Measurements from ENCODE around the gene NPSR1. TPM values are rescaled to one million over a fixed set of nuclear protein-coding genes. Genes with fewer than 3 reads are reported as not detected.
A peak's percentile ranks its signal among the peaks of the same experiment; 100 is the strongest.
"Not testable (repeated sequence)": the region's sequence is repeated elsewhere in the genome, so short reads cannot be mapped to it uniquely, and the experiment has no call there.

Gene NPSR1
- total RNA-seq, 1 experiment from 2014 or later = not detected

DNA sequence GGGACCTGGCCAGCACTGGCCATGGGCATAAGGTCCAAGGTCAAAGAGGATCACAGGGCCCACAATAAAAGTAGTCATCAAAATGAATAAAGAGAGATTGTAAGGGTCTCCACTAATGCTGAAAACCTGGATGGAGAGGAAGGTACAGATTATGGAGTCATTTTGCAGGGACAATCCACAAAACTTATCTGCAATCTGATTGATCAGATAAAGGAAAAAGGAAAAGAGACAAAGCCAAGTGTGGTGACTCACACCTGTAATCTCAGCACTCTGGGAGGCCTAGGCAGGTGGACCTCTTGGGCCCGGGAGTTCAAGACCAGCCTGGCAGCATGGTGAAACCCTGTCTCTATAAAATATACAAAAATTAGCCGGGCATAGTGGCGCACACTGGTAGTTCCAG lies 174.0 kb downstream of the NPSR1 start:
- DNase-seq (ENCODE audit: low read depth) = no peak

DNA sequence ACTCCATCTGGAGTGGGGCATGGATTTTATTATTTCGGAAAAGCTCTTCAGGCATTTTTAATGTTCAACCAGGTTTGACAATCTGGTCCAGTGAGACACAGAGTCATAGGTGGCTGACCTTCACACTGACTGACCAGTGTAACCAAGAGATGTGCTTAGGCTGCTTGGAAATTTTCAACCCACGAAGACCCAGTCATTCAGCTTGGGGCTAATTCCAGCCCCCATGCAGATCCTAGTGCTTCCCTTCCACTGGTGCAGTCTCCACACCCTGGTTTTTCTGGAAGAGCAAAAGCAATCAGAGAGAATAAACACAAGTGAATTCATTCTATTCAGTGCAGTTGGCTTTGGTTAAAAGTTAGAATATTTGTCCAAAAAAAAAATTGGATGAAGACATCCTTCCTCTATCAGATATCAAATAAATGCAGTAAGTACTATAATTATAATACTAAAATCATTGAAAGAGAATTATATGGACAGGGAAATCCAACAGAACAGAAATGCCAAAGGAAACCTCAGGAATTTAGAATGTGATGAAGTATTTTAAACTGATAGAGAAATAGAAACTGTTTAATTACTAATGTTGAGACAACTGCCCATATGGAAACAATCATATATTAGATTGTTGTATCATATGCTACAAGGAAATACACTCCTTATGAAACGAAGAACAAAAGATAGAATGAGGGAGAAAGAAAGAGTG lies 178.0 kb downstream of the NPSR1 start:
- DNase-seq (ENCODE audit: low read depth) = no peak

DNA sequence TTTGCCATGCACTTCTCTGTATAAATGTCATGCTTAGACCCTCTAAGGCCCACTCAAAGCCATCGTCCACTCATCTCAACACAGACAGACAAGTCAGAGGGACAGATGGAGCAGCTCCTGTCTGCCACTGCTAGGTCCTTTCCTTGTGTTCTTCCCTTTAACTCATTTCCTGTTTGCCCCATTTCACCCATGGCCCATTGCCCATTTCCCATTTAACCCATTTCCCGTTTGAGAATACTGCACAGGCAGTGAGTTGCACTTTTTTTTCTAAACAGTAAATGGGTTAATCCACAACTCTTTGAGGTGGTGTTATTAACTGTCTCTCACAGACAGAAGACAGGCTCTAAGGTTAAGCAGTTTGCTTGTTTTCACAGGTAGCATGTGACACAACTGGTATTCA lies 179.3 kb downstream of the NPSR1 start:
- peak; percentile 71 for DNase-seq (ENCODE audit: low read depth)

DNA sequence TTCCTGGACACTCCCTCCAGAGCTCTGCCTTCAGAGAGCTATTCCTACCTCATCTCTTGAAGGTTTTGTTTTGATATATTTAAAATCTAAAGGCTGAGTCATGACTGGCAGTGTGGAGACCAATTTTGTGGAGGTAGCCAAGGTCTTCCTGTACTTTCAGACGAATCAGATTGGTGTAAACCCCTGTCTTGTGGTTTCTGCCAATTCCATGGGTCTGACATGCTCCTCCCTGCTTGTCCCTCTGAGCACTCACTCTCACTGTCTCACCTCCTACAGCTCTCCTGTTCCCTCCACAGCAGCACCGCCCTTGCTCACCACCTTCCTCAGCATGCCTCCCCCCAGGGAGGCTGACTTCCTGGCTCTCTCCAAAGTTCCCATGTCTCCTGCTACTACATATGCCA lies 179.8 kb downstream of the NPSR1 start:
- DNase-seq (ENCODE audit: low read depth) = peak; percentile 88

DNA sequence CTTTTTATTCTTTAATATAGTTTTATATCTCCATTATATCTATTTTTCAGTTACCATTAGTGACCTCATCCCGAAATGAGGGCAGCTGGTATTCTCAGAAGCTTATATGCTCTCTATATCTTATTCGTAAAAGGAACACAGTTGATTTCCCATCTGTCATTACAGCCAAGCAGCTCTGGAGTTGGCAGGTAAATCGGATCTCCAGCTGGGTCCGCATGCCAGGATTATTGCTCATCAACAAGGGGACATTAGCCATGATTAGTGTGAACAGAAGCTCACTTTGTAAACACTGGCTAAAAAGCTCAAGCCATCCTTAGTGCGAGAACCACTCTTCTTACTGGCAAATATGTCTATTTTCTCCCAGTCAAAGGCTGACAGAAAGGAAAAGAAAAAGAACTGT lies 180.3 kb downstream of the NPSR1 start:
- DNase-seq (ENCODE audit: low read depth) = no peak

DNA sequence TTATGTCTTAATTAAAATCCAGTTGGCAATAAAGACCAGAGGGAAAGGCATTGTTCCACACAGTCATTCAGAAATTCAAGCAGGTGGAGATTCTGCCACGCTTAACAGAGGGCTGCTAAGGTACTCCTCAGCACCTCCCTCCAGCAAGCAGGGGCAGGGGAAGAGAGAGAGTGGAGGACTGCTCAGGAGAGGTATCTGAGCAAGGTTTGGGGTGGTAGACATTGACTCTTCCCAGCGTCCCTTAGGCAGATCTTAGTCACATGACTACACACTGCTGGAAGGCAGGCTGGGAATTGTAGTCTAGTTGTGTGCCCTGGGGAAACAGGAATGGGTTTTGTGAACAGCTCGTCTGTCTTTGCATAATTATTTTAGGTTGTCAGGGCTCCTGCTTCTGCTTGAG lies 181.6 kb downstream of the NPSR1 start:
- no peak for DNase-seq (ENCODE audit: low read depth)

DNA sequence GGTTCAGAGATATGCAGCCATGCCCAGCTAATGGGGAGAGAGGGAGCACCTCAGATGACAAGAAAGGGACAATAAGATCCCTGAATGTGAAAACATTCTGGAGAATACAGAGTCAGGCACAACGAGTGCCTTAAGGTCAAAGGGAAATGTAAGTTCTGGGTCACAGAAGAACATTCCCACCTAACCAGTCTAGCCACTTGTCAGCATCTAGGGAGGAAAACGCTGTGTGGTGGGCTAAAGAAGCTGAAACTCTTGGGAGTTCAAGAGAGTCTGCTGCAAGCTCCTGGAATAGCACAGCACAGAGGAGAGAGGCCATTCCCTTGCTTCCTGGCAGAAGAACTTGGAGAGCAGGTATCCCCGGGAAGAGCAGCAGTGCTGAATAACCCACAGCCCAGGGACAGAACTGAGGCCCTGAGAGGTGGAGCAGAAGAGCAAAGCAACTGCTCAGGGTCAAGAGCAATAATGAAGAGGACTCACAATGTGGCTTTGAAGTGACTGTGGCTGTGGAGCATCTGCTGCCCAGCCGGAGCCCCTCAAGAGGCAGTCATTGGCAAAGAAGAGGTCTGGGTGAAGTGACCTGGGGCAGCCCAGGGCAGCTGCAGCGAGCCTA lies 182.3 kb downstream of the NPSR1 start:
- no peak for DNase-seq (ENCODE audit: low read depth)

DNA sequence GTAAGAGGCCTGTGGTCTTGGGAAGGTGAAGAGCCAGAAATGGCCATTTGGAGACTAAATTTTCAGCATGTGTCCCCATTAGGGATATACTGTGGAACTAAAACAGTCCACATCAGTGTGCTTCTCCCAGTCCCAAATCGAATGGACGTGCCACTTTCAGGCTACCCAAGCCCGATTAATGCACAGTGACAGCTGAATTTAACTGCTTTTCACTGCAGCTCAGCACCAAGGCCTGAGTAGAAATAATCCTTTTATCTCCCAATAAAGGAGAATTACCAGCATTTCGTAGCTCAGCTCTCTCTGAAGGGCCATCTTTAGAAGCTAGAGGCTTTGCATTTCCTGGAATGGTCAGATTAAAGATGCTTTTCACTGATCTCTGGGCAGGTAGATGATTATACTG lies 183.3 kb downstream of the NPSR1 start:
- no peak for DNase-seq (ENCODE audit: low read depth)

DNA sequence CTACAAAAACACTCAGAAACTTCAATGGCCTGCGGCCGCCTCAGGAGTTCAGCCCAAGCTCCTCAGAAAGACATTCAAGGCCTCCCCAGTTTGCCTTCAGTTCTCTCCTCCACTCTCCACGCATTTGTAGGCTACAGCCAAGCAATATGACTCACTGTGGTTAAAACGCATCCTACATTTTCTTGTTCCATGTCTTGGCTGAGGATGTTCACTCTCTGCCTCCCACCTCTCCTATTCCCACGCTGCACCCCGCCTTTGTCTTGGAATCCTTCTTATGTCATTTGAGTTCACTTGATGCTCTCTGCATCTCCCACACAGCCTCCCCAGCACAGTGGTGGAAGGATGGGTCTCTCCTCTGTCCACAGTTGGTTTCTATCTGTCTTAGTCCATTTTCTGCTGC lies 184.8 kb downstream of the NPSR1 start:
- peak; percentile 65 for DNase-seq (ENCODE audit: low read depth)

DNA sequence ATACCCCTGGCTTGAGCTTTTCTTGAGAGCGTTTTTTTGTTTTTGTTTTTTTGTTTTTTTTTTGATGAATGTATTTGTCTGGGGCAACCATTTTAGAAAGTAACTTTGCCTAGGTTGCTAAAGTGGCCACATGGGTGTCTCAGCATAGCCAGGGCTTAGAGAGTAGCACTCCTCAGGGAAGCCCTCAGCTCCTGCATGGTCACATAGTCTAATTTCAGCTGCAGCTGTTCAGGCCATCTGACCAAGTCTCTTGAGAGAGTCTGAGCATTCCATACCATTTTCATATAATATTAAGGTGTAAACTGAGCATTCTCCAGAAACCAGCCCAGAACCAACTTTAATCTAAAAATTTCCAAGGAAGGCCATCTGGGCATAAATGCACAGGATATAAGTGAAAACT lies 186.4 kb downstream of the NPSR1 start:
- DNase-seq (ENCODE audit: low read depth) = no peak

DNA sequence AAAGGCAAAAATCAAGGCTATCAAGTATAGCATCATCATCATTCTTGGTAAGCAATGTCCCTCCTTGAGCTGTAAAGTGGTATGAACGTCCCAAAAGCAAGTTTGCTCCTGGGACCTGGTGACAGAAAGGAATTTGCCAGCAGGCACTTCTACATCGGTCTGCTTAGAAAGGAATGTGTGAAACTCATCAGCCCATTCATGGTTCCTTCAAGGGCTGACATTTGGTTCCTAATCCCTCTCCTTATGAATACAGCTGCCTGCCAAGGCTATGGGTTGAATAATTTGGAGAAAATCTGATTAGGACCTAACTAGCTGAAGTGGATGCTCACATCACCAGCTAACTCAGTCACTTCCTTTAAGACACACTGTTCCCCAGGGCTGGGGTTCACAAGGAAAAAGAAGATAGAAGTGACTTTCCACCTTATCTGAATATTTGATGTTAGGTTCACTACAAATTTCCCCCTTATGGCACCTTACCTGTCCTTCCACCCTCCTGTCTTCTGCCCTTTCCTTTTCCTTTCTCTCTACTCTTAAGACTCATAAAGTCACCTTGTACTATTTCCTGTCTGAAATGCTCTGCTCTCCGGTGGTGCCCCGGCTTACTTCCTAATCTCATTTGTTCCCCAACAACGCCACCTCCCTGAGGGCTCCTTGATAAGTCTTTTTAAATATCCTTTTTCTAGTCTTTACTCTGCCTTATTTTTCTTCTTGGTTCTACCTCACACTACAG lies 187.1 kb downstream of the NPSR1 start:
- DNase-seq (ENCODE audit: low read depth) = no peak

DNA sequence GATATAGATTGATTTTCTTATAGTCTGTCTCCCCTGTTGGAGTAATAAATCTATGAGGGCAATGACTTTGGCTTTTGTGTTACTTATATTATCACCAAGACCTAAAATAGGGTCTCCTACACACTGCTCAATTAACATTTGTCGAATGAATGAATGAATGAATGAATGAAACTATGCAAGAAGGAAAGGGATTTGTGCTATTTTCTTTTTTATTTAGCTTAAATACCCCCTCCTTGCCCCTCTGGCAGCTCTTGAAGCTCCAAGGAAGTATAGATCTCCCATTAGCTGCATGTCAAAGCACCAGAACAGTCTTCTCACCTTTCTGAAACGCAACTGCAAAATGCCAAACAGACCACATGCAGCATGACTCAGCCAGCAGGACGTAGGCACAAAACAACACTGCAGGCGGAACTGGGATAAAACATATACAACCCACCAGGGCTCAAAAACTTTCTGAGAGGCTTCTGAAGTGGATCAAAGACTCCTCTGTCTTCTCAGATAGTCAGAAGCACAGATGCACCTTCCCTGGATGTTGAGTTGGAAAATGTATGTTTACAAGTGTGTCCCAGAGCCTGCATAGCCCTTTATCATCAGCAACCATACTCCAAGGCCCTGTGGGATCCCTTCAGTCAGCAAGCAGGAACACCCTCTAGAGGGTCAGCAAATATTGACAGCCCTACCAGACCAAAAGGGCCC lies 187.8 kb downstream of the NPSR1 start:
- peak; percentile 79 for DNase-seq (ENCODE audit: low read depth)

DNA sequence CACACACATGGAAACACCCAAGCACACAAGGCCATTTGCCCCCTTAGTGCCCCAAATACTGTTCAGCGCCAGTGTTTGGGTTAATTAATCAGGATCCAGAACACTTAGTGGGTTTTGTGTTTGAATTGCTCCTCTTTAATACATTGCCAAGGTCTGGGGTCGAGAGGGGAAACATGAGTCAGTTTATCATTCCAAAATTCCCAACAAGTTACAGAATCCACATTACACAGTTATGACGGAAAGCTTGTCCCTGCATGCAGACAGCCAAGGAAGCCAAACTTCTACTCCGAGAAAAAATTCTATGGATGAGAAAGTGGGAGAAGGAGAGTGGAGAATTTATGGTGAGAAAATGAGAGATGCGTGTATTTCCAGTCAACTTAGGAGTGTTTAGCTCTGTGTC lies 189.0 kb downstream of the NPSR1 start:
- DNase-seq (ENCODE audit: low read depth) = no peak

DNA sequence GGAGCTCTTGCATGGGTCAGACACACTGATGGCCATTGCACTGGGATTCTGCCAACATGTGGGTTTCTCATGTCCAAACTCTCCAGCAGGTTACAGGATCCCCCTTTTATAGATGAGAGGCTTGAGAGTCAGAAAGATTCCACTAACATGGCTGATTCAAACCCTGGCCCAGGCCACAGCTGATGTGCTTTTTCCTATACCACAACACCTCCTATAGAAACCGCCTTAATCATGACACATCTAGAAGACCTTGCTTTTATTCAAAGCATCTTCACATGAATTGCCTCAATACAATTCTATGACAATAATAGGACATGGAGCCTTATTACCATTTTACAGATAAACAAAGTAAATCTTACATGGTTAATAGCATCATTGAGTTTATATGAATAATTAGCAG lies 190.7 kb downstream of the NPSR1 start:
- DNase-seq (ENCODE audit: low read depth) = no peak

DNA sequence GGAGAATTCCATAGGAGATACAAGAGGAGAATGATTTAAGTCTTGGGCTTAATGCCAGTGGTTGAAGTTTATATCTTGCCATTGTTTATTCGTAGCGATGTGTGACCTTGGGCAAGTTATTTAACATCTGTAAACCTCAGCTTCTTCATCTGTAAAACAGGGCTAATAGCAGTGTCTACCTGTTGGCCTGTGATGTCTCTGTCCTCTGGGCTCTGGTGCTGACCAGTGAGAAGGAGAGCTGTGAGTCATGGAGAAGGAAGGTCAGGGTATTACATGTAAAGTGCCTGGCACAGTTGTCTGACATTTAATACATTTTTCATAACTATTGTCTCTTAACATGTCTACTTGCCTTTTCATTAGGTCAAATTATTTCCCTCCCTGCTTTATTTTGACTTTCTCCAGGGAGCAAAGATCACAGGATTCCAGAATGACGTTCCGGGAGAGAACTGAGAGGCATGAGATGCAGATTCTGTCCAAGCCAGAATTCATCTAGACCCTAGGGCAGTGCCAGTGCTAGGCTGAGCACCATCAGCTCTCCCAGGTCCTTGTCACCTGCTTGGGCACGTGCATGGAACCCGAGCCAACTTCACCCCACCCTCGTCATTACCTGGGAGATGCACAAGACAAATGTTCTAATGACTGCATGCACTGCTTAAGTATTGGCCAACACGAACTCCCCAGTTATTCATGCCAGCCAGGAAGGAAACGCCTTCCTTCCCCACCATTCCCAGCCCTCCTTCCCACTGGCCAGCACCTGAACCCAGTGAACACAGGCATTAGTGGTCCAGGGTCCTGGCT lies 191.3 kb downstream of the NPSR1 start:
- peak; percentile 27 for DNase-seq (ENCODE audit: low read depth)

DNA sequence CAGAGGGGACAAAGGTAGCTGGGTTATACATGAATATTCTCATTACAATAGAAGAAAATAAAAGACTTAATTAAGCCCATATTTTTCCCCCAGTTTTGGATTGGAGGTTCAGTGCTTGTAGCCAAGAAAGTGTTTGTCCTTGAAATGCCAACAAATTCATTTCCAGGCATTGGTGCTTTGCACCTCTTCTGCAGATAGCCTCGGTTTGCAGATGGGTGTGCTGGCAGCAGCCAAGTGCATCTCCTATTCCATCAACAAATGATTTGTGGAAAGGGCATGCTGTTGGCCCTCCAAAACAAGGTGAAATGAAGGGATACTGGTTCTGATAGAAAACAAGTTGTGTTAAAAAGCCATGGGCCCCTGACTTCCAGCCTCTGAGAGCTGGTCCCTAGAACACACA lies 192.0 kb downstream of the NPSR1 start:
- no peak for DNase-seq (ENCODE audit: low read depth)

DNA sequence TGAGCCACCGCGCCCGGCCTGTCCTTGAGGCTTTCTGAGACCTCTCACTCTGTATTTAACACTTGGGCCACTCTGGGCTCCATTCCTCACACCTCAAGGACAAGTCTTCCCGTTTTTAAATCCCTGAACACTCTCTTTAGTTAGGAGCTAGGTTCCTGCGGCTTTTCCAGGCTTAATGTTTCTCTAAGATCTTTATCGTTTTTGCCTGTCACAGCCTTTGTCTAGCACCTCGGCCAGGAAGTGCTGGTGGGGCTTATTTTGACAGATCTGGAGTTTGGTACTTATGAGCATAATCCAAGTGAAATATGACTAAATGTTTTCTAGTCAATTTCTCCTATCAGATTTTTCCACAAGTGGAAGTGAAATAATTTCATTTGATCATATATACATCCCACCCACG lies 192.7 kb downstream of the NPSR1 start:
- DNase-seq (ENCODE audit: low read depth) = no peak

DNA sequence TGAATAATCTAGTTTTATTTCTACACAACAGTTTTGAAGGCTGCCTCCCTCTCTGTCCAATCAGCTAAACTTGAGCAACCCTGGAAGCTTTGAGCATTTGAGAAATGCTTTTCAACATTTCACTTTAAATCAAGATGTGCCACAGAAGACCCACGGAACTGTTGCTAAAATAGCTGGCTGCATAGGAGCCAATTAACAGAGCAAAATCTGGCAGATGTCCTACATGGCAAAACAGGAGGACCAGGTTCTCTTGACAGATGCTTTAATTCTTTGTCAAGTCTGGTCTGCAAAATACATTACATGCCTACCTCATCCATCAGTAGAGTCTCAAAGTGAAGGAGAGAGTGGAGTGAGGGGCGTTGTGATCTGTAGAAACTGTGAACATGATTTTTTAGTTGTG lies 193.4 kb downstream of the NPSR1 start:
- DNase-seq (ENCODE audit: low read depth) = no peak

DNA sequence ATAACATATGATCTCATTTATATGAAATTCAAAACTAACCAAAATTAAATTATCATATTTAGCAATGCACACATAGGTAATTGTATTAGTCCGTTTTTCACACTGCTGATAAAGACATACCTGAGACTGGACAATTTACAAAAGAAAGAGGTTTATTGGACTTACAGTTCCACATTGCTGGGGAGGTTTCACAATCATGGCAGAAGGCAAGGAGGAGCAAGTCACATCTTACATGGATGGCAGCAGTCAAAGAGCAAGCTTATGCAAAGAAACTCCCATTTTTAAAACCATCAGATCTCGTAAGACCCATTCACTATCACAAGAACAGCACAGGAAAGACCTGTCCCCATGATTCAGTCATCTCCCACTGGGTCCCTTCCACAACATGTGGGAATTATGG lies 200.4 kb downstream of the NPSR1 start:
- DNase-seq (ENCODE audit: low read depth) = not testable (repeated sequence)

DNA sequence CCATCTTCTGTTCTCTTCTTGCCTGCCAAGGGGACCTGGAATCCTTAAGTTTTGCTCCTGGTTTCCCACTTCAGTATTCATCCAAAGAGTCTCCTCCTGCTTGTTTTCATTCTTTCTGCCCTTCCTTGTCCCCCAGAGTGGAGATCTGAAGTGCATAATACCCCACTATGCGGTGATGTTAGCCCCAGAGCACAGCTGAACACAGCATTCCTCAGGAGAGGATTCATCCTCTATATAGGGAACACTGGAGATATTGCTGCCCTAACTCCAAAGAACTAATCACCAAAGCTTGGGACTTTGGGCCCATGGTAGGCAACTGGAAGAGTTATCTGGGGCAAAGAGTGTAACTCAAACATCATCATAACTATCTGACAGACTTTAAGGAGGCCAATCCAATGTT lies 201.3 kb downstream of the NPSR1 start:
- not testable (repeated sequence) for DNase-seq (ENCODE audit: low read depth)

DNA sequence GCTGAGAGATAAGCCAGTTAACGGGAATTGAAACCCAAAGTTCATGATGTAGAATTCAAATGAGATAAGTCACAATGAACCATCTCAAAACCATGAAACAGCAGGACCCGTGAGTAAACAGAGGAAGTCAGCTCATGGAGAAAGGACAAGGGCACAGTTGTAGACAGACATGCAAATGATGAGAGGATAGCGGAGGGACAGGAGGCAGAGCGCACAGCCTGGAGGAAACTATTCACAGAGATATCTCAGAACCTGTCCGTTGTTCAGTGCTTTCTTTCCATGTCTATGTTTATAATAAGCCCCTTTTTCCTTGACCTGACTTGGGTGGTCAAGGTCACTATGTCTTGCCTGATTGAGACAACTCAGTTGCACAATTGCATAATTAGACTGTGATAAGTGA lies 208.2 kb downstream of the NPSR1 start:
- not testable (repeated sequence) for DNase-seq (ENCODE audit: low read depth)
